Ovary (tissue), 9 donors: ENCODE data around the gene TMEM117. TPM values are rescaled to one million over a fixed set of nuclear protein-coding genes. Genes with fewer than 3 reads are reported as not detected.

Experiments used
- DNase-seq, 5 donors: peaks; one replicate each; pipeline ENCODE4 v3.0.0-alpha.2; 2019 to 2020
- H3K27ac ChIP-seq, 2 donors: fragments of 200-600 bp; one replicate each; pipeline versions ENCODE4 v1.5.1 to v1.8.0; 2019 to 2022
- H3K27me3 ChIP-seq: fragments of 200-600 bp; one replicate; pipeline ENCODE4 v1.8.0; 2022
- H3K36me3 ChIP-seq: fragments of 200-600 bp; sonication (generic); one replicate; pipeline ENCODE4 v1.5.1; 2019
- H3K4me1 ChIP-seq: one replicate; pipeline ENCODE4 v1.8.1; 2013; ENCODE audit warnings: mild to moderate bottlenecking, moderate library complexity; ENCODE audit not compliant: insufficient read depth
- H3K4me3 ChIP-seq: fragments of 200-600 bp; sonication (generic); one replicate; pipeline ENCODE4 v1.5.1; 2017
- H3K9me3 ChIP-seq, 2 donors: fragments of 200-600 bp in 1 of 2; sonication (generic) in 1 of 2; one replicate each; pipeline versions ENCODE4 v1.5.1 to v1.8.1; 2013 to 2019; ENCODE audit warnings: mild to moderate bottlenecking in 1 of 2, moderate library complexity in 1 of 2
- EP300 ChIP-seq: sonication (generic); formaldehyde crosslinking; IDR thresholded peaks from one replicate; pipeline ENCODE4 v1.6.1; 2017; ENCODE audit warnings: antibody characterized with exemption
- POLR2A ChIP-seq: fragments of 450-650 bp; IDR thresholded peaks from one replicate; pipeline ENCODE4 v1.6.1; 2017; ENCODE audit warnings: antibody characterized with exemption, mild to moderate bottlenecking, moderate library complexity
- WGBS, 3 donors: extraction: QIAGEN DNeasy Blood & Tissue Kit in 1 of 3; methylation state at CpG; one replicate each; pipeline versions ENCODE4 v1.1.5 to v1.1.7; 2013 to 2017; 5-methylcytosine and 5-hydroxymethylcytosine counted together
- intact Hi-C, 4 donors: fragments of 100-400 bp; cut with DNase I; formaldehyde crosslinking; loops; one replicate each; pipeline versions ENCODE4 v1.11.0 to v1.15.1; 2022 to 2023
- polyA plus RNA-seq, 2 donors: library from polyadenylated mRNA; stranded (reverse); fragments of 200-250 nt in 1 of 2; fragments of 350-450 nt in 1 of 2; fragmentation: Illumina TruSeq in 1 of 2; extraction: RNeasy Lipid Tissue Mini Kit (QIAGEN cat#74804) in 1 of 2; gene quantifications; one replicate each; pipeline ENCODE4 v1.2.3, GENCODE V29; 2013 to 2014
- total RNA-seq, 7 donors: library from RNA; depleted of rRNA in 2 of 7; stranded (reverse); fragments of >200 nt in 2 of 7; fragmentation: NEBNext Ultra II Directional in 3 of 7; extraction: Animal tissue kit (Norgen Biotek cat#: 25700) in 3 of 7; gene quantifications; one replicate each; pipeline versions ENCODE4 v1.1.0 to v1.2.4, GENCODE V29; 2016 to 2023
- TF ChIP-seq, protein P1 (sequence below), 3 donors: fragments of 450-650 bp in 2 of 3; fragments of 200-600 bp in 1 of 3; IDR thresholded peaks; one replicate each; pipeline versions ENCODE4 v1.5.1 to v1.8.0; 2016 to 2022; ENCODE audit warnings: antibody characterized with exemption in 3 of 3, mild to moderate bottlenecking in 1 of 3
- donor health status: DM: no; HTN: no; CAD: no; lungs with moderate emphysema.
- donor health status: DM: no; HTN: no; CAD: no.
- donor health status: Bipolar disorder and iron deficiency.
- donor health status: DM: yes; HTN: yes; CAD: no.
- donor health status: DM: no; HTN: no; CAD: no.
- donor health status: DM: yes; HTN: yes; CAD: no.

Gene TMEM117
- total and polyA plus RNA-seq, 9 donors = 3.5 to 19.3 (median 6.3) TPM

DNA sequence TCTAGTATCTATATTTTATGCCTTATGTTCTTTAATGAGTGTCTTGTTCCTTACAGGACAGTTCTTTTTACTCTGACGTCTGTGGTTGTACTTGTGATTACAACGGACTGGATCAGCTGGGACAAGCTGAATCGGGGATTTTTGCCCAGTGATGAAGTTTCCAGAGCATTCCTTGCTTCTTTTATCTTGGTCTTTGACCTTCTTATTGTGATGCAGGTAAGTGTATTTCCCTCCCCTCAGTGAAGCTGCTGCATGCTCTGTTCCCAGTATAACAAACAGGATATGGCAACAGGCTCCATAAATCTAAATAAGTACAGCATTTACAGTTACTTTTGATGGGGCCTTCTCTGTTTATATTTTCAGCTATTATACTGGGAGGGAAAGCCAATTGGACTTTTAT is 463.6 kb downstream of the TMEM117 start:
- no peak overlapping the region for H3K4me3 ChIP-seq
- H3K9me3 ChIP-seq = peaks cover 0 to 7% of the 10 kb centered on the region in 2 donors
- no peak overlapping the region for H3K27ac ChIP-seq
- TF ChIP-seq, protein P1, sequence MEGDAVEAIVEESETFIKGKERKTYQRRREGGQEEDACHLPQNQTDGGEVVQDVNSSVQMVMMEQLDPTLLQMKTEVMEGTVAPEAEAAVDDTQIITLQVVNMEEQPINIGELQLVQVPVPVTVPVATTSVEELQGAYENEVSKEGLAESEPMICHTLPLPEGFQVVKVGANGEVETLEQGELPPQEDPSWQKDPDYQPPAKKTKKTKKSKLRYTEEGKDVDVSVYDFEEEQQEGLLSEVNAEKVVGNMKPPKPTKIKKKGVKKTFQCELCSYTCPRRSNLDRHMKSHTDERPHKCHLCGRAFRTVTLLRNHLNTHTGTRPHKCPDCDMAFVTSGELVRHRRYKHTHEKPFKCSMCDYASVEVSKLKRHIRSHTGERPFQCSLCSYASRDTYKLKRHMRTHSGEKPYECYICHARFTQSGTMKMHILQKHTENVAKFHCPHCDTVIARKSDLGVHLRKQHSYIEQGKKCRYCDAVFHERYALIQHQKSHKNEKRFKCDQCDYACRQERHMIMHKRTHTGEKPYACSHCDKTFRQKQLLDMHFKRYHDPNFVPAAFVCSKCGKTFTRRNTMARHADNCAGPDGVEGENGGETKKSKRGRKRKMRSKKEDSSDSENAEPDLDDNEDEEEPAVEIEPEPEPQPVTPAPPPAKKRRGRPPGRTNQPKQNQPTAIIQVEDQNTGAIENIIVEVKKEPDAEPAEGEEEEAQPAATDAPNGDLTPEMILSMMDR (IDR thresholded peaks at IDR 0.05) = no peak
- TF ChIP-seq EP300 (no peak), POLR2A (no peak)
- no peak for DNase-seq
- intact Hi-C loops = no loop called here
- no peaks in the 10 kb centered on the region for H3K36me3 ChIP-seq
- whole genome bisulfite sequencing, 3 donors = 55 to 72% (median 61%) methylated on average over 3 of the region's 3 CpGs
- H3K4me1 ChIP-seq = no peaks in the 10 kb centered on the region
- no peaks in the 10 kb centered on the region for H3K27me3 ChIP-seq

DNA sequence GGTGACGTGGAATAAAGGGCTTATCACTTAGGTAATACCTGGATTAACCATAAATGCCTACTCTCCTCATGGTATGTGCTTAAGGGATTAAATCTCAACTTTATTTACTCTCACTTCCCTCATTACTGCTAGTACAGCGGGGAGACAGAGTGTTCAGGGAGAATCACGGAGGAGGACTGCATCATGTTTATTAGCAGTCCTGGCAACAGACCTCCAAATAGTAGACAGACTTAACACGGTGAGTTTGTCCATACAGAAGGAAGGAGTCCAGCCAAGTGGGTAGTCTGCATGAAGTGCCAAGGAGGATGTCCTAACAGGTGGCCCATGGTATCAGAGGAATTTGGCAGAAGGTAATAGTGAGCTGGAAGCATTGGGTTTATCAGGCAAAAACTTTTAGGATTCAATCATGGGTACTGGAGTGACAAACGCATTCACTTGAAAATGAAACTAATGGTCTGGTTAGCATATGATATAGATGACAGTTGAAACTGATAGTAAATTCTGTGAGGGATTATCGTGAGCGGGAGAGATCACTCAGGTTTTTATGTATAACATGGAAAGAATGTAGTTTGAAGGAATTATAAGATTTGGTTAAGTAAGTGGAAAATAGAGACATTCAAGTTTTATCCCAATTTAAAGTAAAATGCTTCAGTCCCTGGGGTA is 471.8 kb downstream of the TMEM117 start:
- 71 to 73% (median 73%) methylated on average over 7 of the region's 7 CpGs for WGBS, 3 donors
- no peaks in the 10 kb centered on the region for H3K27me3 ChIP-seq
- no peaks in the 10 kb centered on the region for H3K4me1 ChIP-seq
- DNase-seq = no peak
- no peaks in the 10 kb centered on the region for H3K9me3 ChIP-seq
- H3K4me3 ChIP-seq = no peak overlapping the region
- TF ChIP-seq POLR2A (no peak), EP300 (no peak)
- TF ChIP-seq, protein P1 (IDR thresholded peaks at IDR 0.05) = no peak
- intact Hi-C loops = no loop called here
- H3K27ac ChIP-seq = no peak overlapping the region
- H3K36me3 ChIP-seq = no peaks in the 10 kb centered on the region

DNA sequence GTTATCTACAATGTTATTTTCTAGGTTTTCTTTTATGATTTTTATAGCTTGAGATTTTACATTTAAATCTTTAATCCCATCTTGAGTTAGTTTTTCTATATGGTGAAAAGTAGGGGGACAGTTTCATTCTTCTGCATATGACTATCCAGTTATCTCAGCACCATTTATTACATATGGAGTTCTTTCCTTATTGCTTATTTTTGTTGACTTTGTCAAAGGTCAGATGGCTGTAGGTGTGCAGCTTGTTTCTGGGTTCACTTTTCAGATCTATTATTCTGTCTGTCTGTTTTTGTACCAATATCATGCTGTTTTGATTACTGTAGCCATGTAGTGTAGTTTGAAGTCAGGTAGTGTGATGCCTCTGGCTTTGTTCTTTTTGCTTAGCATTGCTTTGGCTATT is 477.3 kb downstream of the TMEM117 start:
- intact Hi-C loops = no loop called here
- DNase-seq = no peak
- Histone ChIP-seq H3K36me3 (no peaks in the 10 kb centered on the region), H3K4me3 (no peak overlapping the region), H3K4me1 (no peaks in the 10 kb centered on the region), H3K27me3 (no peaks in the 10 kb centered on the region), H3K27ac (no peak overlapping the region), H3K9me3 (no peaks in the 10 kb centered on the region)
- TF ChIP-seq, protein P1 (IDR thresholded peaks at IDR 0.05) = no peak
- TF ChIP-seq POLR2A = no peak
- no peak for TF ChIP-seq EP300

DNA sequence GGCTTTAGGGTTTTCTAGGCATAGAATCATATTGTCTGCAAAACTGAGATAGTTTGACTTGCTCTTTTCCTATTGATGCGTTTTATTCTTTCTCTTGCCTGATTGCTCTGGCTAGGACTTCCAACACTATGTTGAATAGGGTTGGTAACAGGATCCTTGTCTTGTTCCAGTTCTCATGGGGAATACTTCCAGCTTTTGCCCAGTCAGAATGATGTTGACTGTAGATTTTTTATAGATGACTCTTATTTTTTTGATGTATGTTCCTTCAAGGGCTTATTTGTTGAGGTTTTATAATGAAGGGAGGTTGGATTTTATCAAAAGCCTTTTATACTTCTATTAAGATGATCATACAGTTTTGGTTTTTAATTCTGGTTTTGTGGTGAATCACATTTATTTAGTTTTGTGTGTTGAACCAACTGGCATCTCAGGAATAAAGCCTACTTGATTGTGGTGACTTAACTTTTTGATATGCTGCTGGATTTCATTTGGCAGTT is 478.2 kb downstream of the TMEM117 start:
- intact Hi-C loops = no loop called here
- Histone ChIP-seq H3K27ac (no peak overlapping the region), H3K4me1 (no peaks in the 10 kb centered on the region), H3K36me3 (no peaks in the 10 kb centered on the region), H3K4me3 (no peak overlapping the region), H3K9me3 (no peaks in the 10 kb centered on the region), H3K27me3 (no peaks in the 10 kb centered on the region)
- 87 to 95% (median 87%) methylated on average over 1 of the region's 1 CpG for WGBS, 3 donors
- no peak for DNase-seq
- no peak for TF ChIP-seq EP300
- TF ChIP-seq POLR2A = no peak
- TF ChIP-seq, protein P1 (IDR thresholded peaks at IDR 0.05) = no peak
